GM18909 (cell line): ENCODE measurements around the gene KRT2.

Experiments used
- ATAC-seq: cut with Tn5 transposase; IDR thresholded peaks from one replicate; pipeline ENCODE4 v1.9.1; 2021; ENCODE audit warnings: mild to moderate bottlenecking; ENCODE audit not compliant: unreplicated experiment, poor library complexity

KRT2 gene

GRCh38 chr12:52645982-52646381 is 6.0 kb downstream of the KRT2 start:
- ATAC-seq: no peak

DNA sequence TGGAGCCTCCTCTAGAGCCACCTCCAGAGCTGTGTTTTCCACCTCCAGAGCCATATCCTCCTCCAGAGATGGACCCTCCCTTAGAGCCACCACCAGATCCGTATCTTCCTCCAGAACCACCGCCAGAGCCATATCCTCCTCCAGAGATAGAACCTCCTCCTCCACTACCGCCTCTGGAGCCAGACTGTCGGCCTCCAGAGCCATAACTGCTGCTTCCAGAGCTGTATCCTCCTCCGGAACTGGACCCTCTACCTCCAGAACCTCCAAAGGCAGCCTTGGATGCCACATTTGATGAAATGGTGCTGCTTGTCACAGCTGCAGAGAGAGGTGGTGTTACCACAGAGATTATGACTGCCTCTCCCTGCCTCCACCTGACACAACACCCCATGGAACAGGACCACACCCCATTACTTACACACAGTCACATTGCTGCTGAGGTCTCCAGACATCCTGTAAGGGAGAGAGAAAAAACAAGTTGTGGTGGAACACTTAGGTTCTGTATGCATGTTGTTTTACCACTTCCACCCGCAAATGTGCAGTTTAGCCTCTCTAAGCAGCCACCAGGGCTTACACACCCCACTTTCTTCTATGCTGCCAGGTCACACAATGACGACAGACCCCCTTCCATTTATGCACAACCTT is 6.8 kb downstream of the KRT2 start:
- no peak for ATAC-seq

GRCh38 chr12:52644078-52644415 is 8.0 kb downstream of the KRT2 start:
- ATAC-seq: no peak

- no peak for ATAC-seq
These were observed 8.6 kb downstream of the KRT2 start for GRCh38 chr12:52643233-52644077.

DNA sequence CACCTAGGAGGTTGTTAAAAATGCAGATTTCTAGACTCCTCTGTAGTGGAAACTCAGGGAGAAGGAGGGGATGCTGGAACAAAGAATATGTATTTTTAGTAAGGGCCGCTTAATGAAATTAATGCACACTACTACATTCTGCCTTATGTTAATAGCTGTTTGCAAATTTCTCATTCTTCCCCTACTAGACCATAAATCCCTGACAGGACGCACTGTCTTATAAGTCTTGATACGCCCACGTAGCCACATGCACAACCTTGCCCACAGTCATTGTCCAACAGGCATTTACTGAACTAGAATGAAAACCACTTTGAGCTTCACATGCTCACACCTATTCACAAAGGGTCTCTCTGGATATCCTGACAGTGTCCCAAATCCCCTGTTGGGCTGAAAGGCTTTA is 10.5 kb downstream of the KRT2 start:
- ATAC-seq: no peak

DNA sequence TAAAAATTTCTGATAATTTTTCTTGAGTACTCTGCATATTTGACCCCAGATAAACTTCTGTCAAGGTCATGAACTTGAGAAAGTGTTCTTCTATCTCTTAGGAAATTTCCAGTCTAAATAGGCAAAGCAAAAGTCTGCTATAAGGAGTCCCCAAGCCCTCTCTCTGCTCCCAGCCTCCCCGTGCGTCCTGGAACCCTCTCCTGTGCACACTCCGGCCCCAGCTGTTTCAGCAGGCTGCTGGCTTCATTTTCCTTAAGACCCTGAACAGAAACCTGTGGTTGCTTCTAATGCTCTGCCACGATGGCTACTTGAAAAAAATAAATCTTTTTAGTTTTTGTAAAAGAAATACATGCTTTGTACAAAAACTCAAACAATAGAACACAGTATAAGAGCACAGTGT is 14.7 kb downstream of the KRT2 start:
- no peak for ATAC-seq

DNA sequence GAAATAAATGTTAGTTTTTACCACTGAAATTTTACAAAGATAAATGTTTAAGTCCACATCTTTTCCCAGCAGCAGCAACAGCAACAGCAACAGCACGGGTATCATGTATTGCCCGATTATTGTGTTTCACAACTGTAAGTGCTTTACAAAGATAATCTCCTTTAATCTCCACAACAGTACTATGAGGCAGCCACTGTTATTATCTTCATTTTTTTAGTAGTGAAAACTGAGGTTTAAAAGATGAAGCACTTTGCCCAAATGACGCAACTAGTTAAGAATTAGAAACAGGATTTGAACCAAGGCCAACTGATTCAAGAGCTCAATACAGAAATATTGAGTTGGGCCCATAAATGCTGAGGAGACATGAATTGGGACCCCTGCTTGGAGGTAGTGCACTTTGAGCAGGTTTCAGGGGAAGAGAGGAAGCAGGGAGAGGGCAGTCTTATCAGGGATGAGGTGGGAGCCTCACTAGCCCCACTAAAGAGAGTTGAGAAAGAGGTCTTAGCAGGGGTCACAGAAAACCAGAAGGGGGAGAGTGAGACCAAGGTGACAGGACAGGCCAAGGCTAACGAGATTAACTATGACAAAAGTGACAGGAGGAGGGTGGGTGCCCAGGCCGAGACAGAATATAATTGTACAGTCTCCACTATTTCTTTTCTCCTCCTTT is 15.3 kb downstream of the KRT2 start:
- no peak for ATAC-seq

DNA sequence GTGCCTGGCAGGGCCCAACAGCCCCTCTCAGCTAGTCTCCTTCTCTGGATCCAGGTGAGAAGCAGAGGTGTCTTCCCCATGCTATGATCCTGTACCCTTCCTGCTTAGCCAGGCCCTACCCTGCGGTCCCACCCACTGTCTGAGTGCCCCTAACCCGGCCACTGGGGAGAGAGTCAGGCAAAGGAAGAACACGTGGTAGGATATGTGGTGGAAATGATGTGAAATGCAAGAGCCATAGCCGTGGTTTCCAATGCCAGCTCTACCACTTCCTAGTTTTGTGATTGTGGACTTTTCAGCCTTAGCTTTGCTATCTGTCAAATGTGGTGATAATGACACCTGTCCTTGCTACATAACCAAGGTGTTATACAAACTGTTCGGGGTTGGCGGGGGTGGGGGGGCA is 15.8 kb downstream of the KRT2 start:
- ATAC-seq: no peak

- ATAC-seq: no peak
These were observed 17.6 kb downstream of the KRT2 start for GRCh38 chr12:52634266-52635056.

GRCh38 chr12:52633383-52633782 is 18.6 kb downstream of the KRT2 start:
- no peak for ATAC-seq

GRCh38 chr12:52632656-52633055 is 19.4 kb downstream of the KRT2 start:
- ATAC-seq: no peak

GRCh38 chr12:52631676-52632459 is 20.1 kb downstream of the KRT2 start:
- ATAC-seq: no peak

- ATAC-seq: no peak
These were observed 20.7 kb downstream of the KRT2 start for GRCh38 chr12:52631264-52631663.

DNA sequence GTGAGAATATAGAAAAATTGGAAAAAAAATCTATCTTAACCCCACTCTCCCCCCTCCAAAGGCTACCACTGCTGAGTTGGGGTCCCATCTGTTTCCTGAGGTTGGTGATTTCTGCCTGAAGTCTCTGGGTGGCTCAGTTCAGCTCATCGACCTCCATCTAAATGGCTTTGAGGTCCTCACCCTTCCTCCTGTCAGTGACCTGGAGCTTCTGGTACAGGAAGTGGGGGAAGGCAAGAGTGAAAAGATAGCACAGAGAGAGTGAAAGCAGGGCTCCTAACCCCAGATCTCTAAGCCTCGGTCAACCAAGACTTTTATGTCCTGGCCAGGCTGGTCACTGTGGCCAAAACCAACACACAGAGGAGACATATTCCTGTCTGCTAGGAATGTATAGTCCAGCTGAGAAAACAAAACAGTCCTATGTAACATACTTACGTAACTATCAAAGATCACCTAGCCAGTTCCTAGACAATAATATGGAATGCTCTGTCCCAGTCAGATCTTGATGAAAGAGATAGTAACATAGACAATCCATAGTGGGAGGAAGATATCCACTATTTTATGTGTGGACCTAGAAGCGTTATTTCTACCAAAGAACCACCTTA is 21.3 kb downstream of the KRT2 start:
- ATAC-seq: no peak

DNA sequence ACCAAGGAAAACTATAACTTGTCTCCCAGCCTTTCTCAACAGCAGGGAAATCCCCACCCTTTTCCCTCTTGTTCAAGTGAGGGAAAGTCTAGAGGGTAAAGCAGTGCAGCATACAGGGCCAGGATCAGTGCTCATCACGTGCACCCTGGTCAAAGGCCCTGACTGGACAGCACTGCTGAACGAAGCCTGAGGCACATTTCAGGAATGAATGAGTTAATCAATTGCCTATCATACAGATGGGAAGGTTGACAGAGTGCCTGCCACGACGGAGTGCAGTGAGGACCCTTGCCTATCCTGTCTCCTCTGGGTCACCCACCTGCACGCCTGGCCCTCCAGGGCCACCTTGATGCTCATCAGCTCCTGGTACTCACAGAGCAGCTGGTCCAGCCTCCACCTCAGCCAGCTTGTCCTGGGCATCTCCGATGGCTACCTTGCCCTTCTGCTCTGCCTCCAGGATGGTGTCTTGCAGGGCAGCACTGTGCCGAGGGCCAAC is 22.0 kb downstream of the KRT2 start:
- no peak for ATAC-seq

DNA sequence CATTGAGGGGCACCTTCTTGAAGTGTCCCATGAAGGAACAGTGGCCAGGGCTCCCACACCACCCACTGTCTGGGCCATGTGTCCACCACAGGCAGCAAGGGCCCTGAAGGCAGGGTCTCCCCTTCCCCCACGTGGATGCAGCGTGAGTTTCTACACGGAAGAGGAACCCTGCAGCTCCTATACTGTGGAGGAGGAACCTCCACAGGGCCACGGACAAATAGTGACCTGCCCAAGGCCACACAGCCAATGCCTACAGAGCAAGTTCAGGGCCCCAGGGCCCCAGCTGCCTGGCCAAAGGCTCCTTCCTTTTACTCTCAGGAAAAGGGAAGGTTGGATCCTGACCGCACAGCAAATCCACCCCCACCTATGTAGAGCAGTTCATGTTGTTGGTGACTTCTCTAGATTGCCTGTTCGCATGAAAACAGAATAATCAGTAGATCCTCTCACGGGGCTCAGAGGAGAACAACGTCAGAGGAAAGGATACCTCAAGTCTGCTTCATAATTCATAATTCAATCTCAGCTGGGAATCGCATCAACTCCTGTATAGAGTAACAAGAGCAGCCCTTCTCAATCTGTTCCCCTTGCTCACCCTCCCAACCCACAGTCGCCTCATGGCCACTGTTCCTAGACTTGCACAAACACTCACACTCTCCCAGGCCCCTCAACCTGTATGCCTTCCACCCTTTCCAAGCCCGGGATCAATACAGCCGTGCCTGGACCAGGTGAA is 22.6 kb downstream of the KRT2 start:
- ATAC-seq: no peak

- no peak for ATAC-seq
These were observed 23.2 kb downstream of the KRT2 start for GRCh38 chr12:52628841-52629240.

DNA sequence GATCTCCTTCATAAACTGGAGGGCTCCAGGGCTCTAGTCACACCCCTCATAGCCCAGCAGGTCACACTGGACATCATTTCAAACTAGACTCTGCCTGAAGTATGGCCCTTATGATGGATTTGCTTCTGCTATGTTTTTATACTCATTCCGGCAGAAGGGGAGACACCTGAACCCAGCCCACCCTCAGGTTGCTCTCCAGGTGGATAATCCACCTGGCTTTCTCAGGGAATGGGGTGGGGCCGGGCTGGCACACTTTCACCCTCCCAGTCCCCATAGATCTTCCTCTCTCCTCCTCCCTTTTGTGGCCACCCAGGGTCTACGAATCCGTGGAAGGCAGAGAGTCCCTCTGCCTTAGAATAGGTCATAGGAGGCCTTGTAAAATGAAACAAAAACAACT is 23.9 kb downstream of the KRT2 start:
- ATAC-seq: no peak
